GM12878 (cell line): ENCODE data around the gene DUT. TPM values are rescaled to one million over a fixed set of nuclear protein-coding genes. Genes with fewer than 3 reads are reported as not detected.

Experiments used
- ATAC-seq: fragments of 200-7000 bp; cut with Tn5 transposase; 3 replicates; pipeline ENCODE4 v1.9.1; 2020; ENCODE audit warnings: mild to moderate bottlenecking, moderate library complexity
- BruUV-seq: library from RNA; stranded (reverse); fragments of 400-500 nt; replicated peaks from 2 replicates; lab custom pipeline; 2021; lab: Mats Ljungman, UMichigan
- CTCF ChIA-PET: fragments of 300-600 bp; sonication (Branson Sonifier 250); formaldehyde crosslinking; extraction: SDS; loops from one replicate; lab custom pipeline; 2021; ENCODE audit warnings: inconsistent platforms; lab: Yijun Ruan, JAX
- POLR2A ChIA-PET: fragments of 350-600 bp; formaldehyde crosslinking; extraction: SDS; loops from one replicate; lab custom pipeline; 2021; ENCODE audit warnings: inconsistent platforms; lab: Charles Lee
- RAD21 ChIA-PET: fragments of 300-600 bp; sonication (Branson Sonifier 250); formaldehyde crosslinking; loops from one replicate; lab custom pipeline; 2023; ENCODE audit warnings: antibody characterized with exemption; ENCODE audit not compliant: unreplicated experiment; lab: Charles Lee
- SMC1A ChIA-PET: fragments of 300-600 bp; sonication (Branson Sonifier 250); formaldehyde crosslinking; loops from one replicate; lab custom pipeline; 2023; ENCODE audit not compliant: unreplicated experiment, uncharacterized antibody; lab: Charles Lee
- DNase-seq: peaks from one replicate; pipeline ENCODE4 v3.0.0-alpha.2; 2011; ENCODE audit warnings: low read depth, low spot score
- FAIRE-seq: peaks from 3 replicates; lab custom pipeline; 2011; peaks lifted over from hg19 to GRCh38; lab: Jason Lieb, UNC
- H2AFZ ChIP-seq: 2 replicates; pipeline ENCODE4 v1.6.0; 2011; ENCODE audit warnings: low read depth, low read length, control low read depth; ENCODE audit not compliant: control insufficient read depth
- H3K27ac ChIP-seq: 2 replicates; pipeline ENCODE4 v1.5.1; 2011; ENCODE audit warnings: control low read depth; ENCODE audit not compliant: control insufficient read depth, insufficient read depth
- H3K27me3 ChIP-seq, 2 experiments: replicated peaks in 1 of 2; 2 replicates each; pipeline versions ENCODE4 v1.6.0 to v1.6.1; 2011; ENCODE audit warnings: low read length in 1 of 2; ENCODE audit not compliant: control insufficient read depth in 2 of 2, insufficient read depth in 2 of 2
- H3K36me3 ChIP-seq, 2 experiments: 2 replicates each; pipeline ENCODE4 v1.5.1; 2011; ENCODE audit warnings: low read length in 1 of 2; ENCODE audit not compliant: control insufficient read depth in 2 of 2, insufficient read depth in 2 of 2
- H3K4me1 ChIP-seq: 2 replicates; pipeline ENCODE4 v1.6.1; 2011; ENCODE audit warnings: mild to moderate bottlenecking, low read length, moderate library complexity, mixed read lengths; ENCODE audit not compliant: control insufficient read depth, insufficient read depth
- H3K4me2 ChIP-seq: 2 replicates; pipeline ENCODE4 v1.6.0; 2011; ENCODE audit warnings: control low read depth; ENCODE audit not compliant: control insufficient read depth, insufficient read depth
- H3K4me3 ChIP-seq: fragments of 200-600 bp; sonication (generic); 2 replicates; pipeline ENCODE4 v1.5.1; 2016
- H3K79me2 ChIP-seq: 2 replicates; pipeline ENCODE4 v1.6.0; 2011; ENCODE audit warnings: low read length; ENCODE audit not compliant: control insufficient read depth, insufficient read depth
- H3K9ac ChIP-seq: 2 replicates; pipeline ENCODE4 v1.8.0; 2011; ENCODE audit warnings: low read length, control low read depth, mixed read lengths; ENCODE audit not compliant: control insufficient read depth, insufficient read depth
- H3K9me3 ChIP-seq: replicated peaks from 3 replicates; pipeline ENCODE4 v1.5.1; 2011; ENCODE audit warnings: mild to moderate bottlenecking, low read length; ENCODE audit not compliant: control insufficient read depth, insufficient read depth
- H4K20me1 ChIP-seq: 2 replicates; pipeline ENCODE4 v1.6.0; 2011; ENCODE audit not compliant: control insufficient read depth, insufficient read depth
- CBFB ChIP-seq: IDR thresholded peaks from 2 replicates; pipeline ENCODE4 v1.6.1; 2016; ENCODE audit warnings: antibody characterized with exemption, low read depth
- EGR1 ChIP-seq, 2 experiments: IDR thresholded peaks; 1 replicate in 1 of 2; 2 replicates in 1 of 2; pipeline ENCODE4 v1.6.1; 2011 to 2012; ENCODE audit warnings: low read depth in 2 of 2, low read length in 2 of 2, borderline replicate concordance in 1 of 2, mild to moderate bottlenecking in 1 of 2, moderate library complexity in 1 of 2
- EZH2 ChIP-seq: IDR thresholded peaks from 2 replicates; pipeline ENCODE4 v1.6.1; 2012; ENCODE audit warnings: low read depth, mild to moderate bottlenecking, control low read depth, inconsistent platforms, low read length, borderline replicate concordance; ENCODE audit not compliant: control insufficient read depth
- NFIC ChIP-seq: IDR thresholded peaks from 2 replicates; pipeline ENCODE4 v1.6.1; 2012; ENCODE audit warnings: low read depth, mild to moderate bottlenecking, inconsistent platforms, low read length, moderate library complexity
- NFXL1 ChIP-seq: fragments of 450-650 bp; IDR thresholded peaks from 2 replicates; pipeline ENCODE4 v1.6.1; 2017; ENCODE audit warnings: antibody characterized with exemption, mild to moderate bottlenecking, borderline replicate concordance
- ZNF622 ChIP-seq: fragments of 450-650 bp; IDR thresholded peaks from 2 replicates; pipeline ENCODE4 v1.6.1; 2017; ENCODE audit warnings: mild to moderate bottlenecking, inconsistent platforms
- WGBS: methylation state at CpG from one replicate; pipeline ENCODE4 v1.1.6; 2016; ENCODE audit warnings: low lambda C conversion rate; ENCODE audit not compliant: insufficient replicate concordance, insufficient coverage; ENCODE audit errors: missing lambda C conversion rate; 5-methylcytosine and 5-hydroxymethylcytosine counted together
- in situ Hi-C: fragments of 300-500 bp; cut with MboI; formaldehyde crosslinking; loops from 9 replicates; pipeline ENCODE4 v1.14.3; 2018; ENCODE audit warnings: mixed read lengths
- intact Hi-C: fragments of 100-400 bp; cut with micrococcal nuclease; formaldehyde crosslinking; loops from one replicate; pipeline ENCODE4 v1.14.2; 2022; ENCODE audit not compliant: unreplicated experiment
- polyA plus RNA-seq, 11 experiments: library from polyadenylated mRNA; depleted of rRNA in 4 of 11; unstranded in 6 of 11; stranded (reverse) in 5 of 11; fragments of >200 nt; fragmentation: Nextera tagmentation in 4 of 11; fragmentation: Illumina TruSeq in 1 of 11; extraction: Ambion mirVana in 4 of 11; extraction: Trizol in 1 of 11; gene quantifications; 1 replicate in 1 of 11; 2 replicates in 10 of 11; pipeline versions ENCODE4 v1.2.1 to v1.2.3, GENCODE V29; 2011 to 2016; ENCODE audit warnings: inconsistent platforms in 2 of 11, missing spikeins in 2 of 11, low read depth in 1 of 11
- total RNA-seq, 4 experiments: library from RNA; depleted of rRNA in 3 of 4; stranded (reverse); fragments of >200 nt in 3 of 4; fragmentation: Illumina TruSeq in 1 of 4; extraction: Trizol in 1 of 4; gene quantifications; 2 replicates each; pipeline versions ENCODE4 v1.2.1 to v1.2.3, GENCODE V29; 2013 to 2021
- TF ChIP-seq, protein P1 (sequence below): IDR thresholded peaks from 2 replicates; pipeline ENCODE4 v1.6.1; 2012; ENCODE audit warnings: low read depth, low read length, improper control_type of control experiment

DUT gene
- total and polyA plus RNA-seq, 10 of the 15 experiments (the other 5 are each of a cell fraction or from before 2014, with no cell fraction given): 20.1 to 452 (median 149) TPM

- 49% methylated on average over 4 of the region's 4 CpGs for WGBS
- SMC1A ChIA-PET: interaction anchor here (1.2 kb wide), 2 partner anchors 10 to 18 kb away, joined by 3 to 5 read pairs; no protein-coding TSS in a partner anchor
- Histone ChIP-seq H3K4me1 (no peaks in the 10 kb centered on the region), H3K27me3 (no peaks in the 10 kb centered on the region), H3K9ac (no peak overlapping the region), H3K9me3 (peaks cover 4% of the 10 kb centered on the region; the same call in 2 of the 3 replicates), H3K36me3 (no peaks in the 10 kb centered on the region)
- FAIRE-seq: no peak
- in situ Hi-C loops: no loop called here
- POLR2A ChIA-PET: no interaction called here
- TF ChIP-seq CBFB (no peak), NFXL1 (no peak), EGR1 (IDR thresholded peaks at IDR 0.05; ENCODE audit: borderline replicate concordance in 1 of 2, low read depth in 2 of 2, low read length in 2 of 2) (no peak), EZH2 (no peak), ZNF622 (no peak), NFIC (no peak)
- TF ChIP-seq, protein P1, sequence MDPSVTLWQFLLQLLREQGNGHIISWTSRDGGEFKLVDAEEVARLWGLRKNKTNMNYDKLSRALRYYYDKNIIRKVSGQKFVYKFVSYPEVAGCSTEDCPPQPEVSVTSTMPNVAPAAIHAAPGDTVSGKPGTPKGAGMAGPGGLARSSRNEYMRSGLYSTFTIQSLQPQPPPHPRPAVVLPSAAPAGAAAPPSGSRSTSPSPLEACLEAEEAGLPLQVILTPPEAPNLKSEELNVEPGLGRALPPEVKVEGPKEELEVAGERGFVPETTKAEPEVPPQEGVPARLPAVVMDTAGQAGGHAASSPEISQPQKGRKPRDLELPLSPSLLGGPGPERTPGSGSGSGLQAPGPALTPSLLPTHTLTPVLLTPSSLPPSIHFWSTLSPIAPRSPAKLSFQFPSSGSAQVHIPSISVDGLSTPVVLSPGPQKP: no peak
- TF ChIP-seq, all 136 proteins: peak for 0
- no peaks in the 10 kb centered on the region for H4K20me1 ChIP-seq
- no peak for ATAC-seq
- ChIA-PET CTCF (interaction anchor here (1.1 to 1.4 kb wide), 2 partner anchors 23 to 26 kb away, joined by 3 to 7 read pairs; no protein-coding TSS in a partner anchor), RAD21 (no interaction called here)
- intact Hi-C loops: no loop called here
- no peaks in the 10 kb centered on the region for H3K79me2 ChIP-seq
- no peak overlapping the region for H2AFZ ChIP-seq
- H3K4me2 ChIP-seq: no peak overlapping the region
- no peak for DNase-seq
- BruUV-seq: no TSS peak
- no peak overlapping the region for H3K27ac ChIP-seq
- H3K4me3 ChIP-seq: no peak overlapping the region
Measured at GRCh38 chr15:48381861-48382260, 50.6 kb downstream of the DUT start.
